ENCODE results near the gene ADAMTS12. TPM values are rescaled to one million over a fixed set of nuclear protein-coding genes. Genes with fewer than 3 reads are reported as not detected.

Gene ADAMTS12
- total RNA-seq, 6 experiments from 2014 or later, result 1.1 to 3.9 (median 1.7) TPM

DNA sequence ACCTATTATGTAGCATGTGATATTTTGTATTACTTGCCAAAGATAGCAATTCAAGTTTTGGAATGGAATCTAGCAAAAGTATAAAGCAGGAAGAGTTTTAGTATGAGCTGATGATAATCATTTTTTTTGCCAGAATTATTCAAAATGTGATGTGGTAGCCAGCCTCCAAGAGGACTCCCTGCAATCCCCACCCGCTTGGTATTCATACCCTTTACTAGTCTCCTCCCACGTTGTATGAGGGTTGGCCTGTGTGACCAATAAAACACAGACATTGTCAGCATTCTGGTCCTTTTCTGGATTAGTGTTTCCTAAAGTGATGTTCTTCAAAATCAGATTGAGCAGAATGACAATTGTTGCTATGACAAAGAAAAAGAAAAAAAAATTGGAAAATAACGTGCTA lies 387.2 kb downstream of the ADAMTS12 start:
- WGBS (ENCODE audit: insufficient coverage, low coverage, low lambda C conversion rate, missing lambda C conversion rate), result 82% methylated on average over 3 of the region's 3 CpGs

DNA sequence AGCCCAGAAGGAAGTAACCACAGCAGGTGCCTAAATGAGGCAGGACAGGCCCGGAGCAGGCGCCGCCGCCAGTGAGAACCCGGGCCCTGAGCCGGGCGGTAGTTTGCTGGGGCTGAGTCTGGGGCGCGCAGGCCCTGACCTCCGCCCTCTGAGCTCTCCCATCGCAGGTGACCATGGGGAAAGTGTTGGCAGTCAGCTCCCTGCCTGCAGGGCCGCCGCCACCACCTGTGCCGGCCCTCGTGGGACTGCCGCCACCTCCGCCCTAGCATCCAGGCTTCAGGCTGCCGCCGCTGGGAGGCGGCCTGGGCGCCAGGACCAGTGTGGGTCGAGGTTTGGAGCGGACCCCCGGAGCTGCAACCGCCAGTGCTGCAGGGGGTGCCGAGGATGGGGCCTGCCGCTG lies 389.9 kb downstream of the ADAMTS12 start:
- Histone ChIP-seq H3K36me3 (no peaks in the 10 kb centered on the region), H3K4me3 (no peak overlapping the region), H3K27ac (no peak overlapping the region), H3K9me3 (no peaks in the 10 kb centered on the region), H3K27me3 (no peaks in the 10 kb centered on the region), H3K4me1 (no peaks in the 10 kb centered on the region)
- DNase-seq, result no peak
- TF ChIP-seq POLR2A (IDR thresholded peaks at IDR 0.05), result no peak
- TF ChIP-seq, protein P1, sequence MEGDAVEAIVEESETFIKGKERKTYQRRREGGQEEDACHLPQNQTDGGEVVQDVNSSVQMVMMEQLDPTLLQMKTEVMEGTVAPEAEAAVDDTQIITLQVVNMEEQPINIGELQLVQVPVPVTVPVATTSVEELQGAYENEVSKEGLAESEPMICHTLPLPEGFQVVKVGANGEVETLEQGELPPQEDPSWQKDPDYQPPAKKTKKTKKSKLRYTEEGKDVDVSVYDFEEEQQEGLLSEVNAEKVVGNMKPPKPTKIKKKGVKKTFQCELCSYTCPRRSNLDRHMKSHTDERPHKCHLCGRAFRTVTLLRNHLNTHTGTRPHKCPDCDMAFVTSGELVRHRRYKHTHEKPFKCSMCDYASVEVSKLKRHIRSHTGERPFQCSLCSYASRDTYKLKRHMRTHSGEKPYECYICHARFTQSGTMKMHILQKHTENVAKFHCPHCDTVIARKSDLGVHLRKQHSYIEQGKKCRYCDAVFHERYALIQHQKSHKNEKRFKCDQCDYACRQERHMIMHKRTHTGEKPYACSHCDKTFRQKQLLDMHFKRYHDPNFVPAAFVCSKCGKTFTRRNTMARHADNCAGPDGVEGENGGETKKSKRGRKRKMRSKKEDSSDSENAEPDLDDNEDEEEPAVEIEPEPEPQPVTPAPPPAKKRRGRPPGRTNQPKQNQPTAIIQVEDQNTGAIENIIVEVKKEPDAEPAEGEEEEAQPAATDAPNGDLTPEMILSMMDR (IDR thresholded peaks at IDR 0.05), result no peak
- 95% methylated on average over 11 of the region's 27 CpGs for WGBS (ENCODE audit: insufficient coverage, low coverage, low lambda C conversion rate, missing lambda C conversion rate)
- intact Hi-C loops (cut with DNase I), result no loop called here
- ATAC-seq, result no peak

More for the DNA sequence above, 387.2 kb downstream of the ADAMTS12 start:
- Histone ChIP-seq H3K36me3 (no peaks in the 10 kb centered on the region), H3K4me1 (no peaks in the 10 kb centered on the region), H3K9me3 (no peaks in the 10 kb centered on the region), H3K27me3 (no peaks in the 10 kb centered on the region), H3K27ac (no peak overlapping the region), H3K4me3 (no peak overlapping the region)
- TF ChIP-seq, protein P1 (IDR thresholded peaks at IDR 0.05), result no peak
- TF ChIP-seq POLR2A (IDR thresholded peaks at IDR 0.05), result no peak
- ATAC-seq, result no peak
- intact Hi-C loops (cut with DNase I), result no loop called here
- DNase-seq, result no peak

DNA sequence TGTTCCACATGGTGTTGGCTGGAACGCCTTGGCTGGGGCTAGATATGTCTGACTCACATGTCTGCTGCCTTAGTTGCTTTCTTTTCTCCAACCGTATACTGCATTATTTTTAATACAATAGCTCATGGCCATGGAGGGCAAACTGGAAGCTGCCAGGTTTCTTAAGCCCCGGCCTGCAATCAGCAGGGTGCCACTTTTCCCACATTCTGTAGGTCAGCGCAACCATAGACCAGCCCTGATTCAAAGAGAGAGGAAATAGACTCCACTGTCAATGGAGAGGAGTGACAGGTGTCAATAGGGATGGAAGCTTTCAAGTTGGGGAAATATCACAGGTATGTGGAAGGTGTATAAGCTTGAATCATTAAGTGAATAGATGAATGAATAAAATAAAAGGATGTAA lies 390.5 kb downstream of the ADAMTS12 start:
- no peak overlapping the region for H3K4me3 ChIP-seq
- intact Hi-C loops (cut with DNase I), result no loop called here
- DNase-seq, result no peak

DNA sequence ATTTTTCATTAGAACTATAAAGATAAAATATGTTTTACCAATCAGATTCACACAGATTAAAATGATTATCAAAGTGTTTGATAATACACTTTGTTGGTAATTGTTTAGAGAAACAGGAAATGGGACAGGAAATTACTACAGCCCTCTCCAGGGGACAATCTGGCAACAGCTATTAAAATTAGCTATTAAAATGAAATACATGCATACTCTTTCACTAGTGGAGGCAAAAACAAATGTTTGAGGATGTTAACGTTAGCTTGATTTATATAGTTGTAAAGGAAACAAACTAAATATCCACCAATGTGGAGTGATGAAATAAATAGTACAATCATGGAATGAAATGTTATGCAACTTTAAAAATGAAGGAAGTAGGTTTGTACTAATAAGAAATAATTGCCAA lies 397.3 kb downstream of the ADAMTS12 start:
- Histone ChIP-seq H3K4me3 (no peak overlapping the region), H3K9me3 (no peaks in the 10 kb centered on the region), H3K36me3 (no peaks in the 10 kb centered on the region), H3K4me1 (no peaks in the 10 kb centered on the region), H3K27me3 (no peaks in the 10 kb centered on the region), H3K27ac (no peak overlapping the region)
- TF ChIP-seq, protein P1 (IDR thresholded peaks at IDR 0.05), result no peak
- no peak for TF ChIP-seq POLR2A (IDR thresholded peaks at IDR 0.05)
- intact Hi-C loops (cut with DNase I), result no loop called here
- DNase-seq, result no peak
- WGBS (ENCODE audit: insufficient coverage, low coverage, low lambda C conversion rate, missing lambda C conversion rate), result 57% methylated on average over 1 of the region's 1 CpG
- ATAC-seq, result no peak

More for the DNA sequence above, 390.5 kb downstream of the ADAMTS12 start:
- Histone ChIP-seq H3K9me3 (no peaks in the 10 kb centered on the region), H3K4me1 (no peaks in the 10 kb centered on the region), H3K36me3 (no peaks in the 10 kb centered on the region), H3K27me3 (no peaks in the 10 kb centered on the region), H3K27ac (no peak overlapping the region)
- WGBS (ENCODE audit: insufficient coverage, low coverage, low lambda C conversion rate, missing lambda C conversion rate), result 93% methylated on average over 4 of the region's 4 CpGs
- TF ChIP-seq, protein P1 (IDR thresholded peaks at IDR 0.05), result no peak
- TF ChIP-seq POLR2A (IDR thresholded peaks at IDR 0.05), result no peak
- ATAC-seq, result no peak

DNA sequence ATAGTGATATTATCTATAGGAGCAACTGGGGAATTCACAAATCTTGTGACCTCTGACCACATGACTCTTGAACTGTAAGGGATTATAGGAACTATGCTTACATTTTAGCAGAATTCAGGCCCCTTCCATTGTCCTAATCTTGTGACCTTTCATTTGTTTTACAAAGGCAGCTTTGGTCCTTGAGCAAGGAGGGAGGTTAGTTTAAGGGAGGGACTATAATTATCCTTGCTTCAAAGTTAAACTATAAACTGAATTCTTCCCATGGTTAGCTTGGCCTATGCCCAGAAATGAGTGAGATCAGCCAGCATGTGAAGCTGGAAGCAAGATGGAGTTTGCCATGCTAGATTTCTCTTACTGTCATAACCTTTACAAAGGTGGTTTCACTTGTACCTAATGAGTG lies 399.8 kb downstream of the ADAMTS12 start:
- H3K4me3 ChIP-seq, result no peak overlapping the region
- H3K4me1 ChIP-seq, result no peaks in the 10 kb centered on the region
- intact Hi-C loops (cut with DNase I), result no loop called here
- H3K36me3 ChIP-seq, result no peaks in the 10 kb centered on the region
- H3K27me3 ChIP-seq, result no peaks in the 10 kb centered on the region
- DNase-seq, result no peak
- no peaks in the 10 kb centered on the region for H3K9me3 ChIP-seq
- TF ChIP-seq POLR2A (IDR thresholded peaks at IDR 0.05), result no peak
- TF ChIP-seq, protein P1 (IDR thresholded peaks at IDR 0.05), result no peak
- no peak for ATAC-seq
- no peak overlapping the region for H3K27ac ChIP-seq
